Measurements from ENCODE around the gene RAB27A. TPM values are rescaled to one million over a fixed set of nuclear protein-coding genes. Genes with fewer than 3 reads are reported as not detected.
"Not testable (repeated sequence)": the region's sequence is repeated elsewhere in the genome, so short reads cannot be mapped to it uniquely, and the experiment has no call there.

The RAB27A gene
- total RNA-seq, 1 experiment from 2014 or later, result 36.0 TPM

- H3K27me3 Mint-ChIP-seq (ENCODE audit: insufficient read depth, unreplicated experiment), result no peaks in the 10 kb centered on the region
- BruUV-seq (replicated peaks), result no TSS peak
- no peaks in the 10 kb centered on the region for H3K36me3 Mint-ChIP-seq (ENCODE audit: insufficient read depth, unreplicated experiment)
- CTCF ChIA-PET, result no interaction called here
- H3K9me3 Mint-ChIP-seq (ENCODE audit: unreplicated experiment), result peaks cover 7% of the 10 kb centered on the region
- H3K4me1 Mint-ChIP-seq (ENCODE audit: insufficient read depth, unreplicated experiment), result peaks cover 31% of the 10 kb centered on the region
- POLR2A ChIA-PET, result interaction anchor here (0.6 kb wide), 2 partner anchors 11 to 63 kb away, joined by 3 read pairs; partner anchors contain the start of genes PIGB and PIGBOS1
- intact Hi-C loops (cut with micrococcal nuclease), result no loop called here
- DNase-seq (ENCODE audit: unreplicated experiment), result no peak
- no peak overlapping the region for H3K4me3 Mint-ChIP-seq (ENCODE audit: unreplicated experiment)
- H3K27ac Mint-ChIP-seq (ENCODE audit: low read depth, unreplicated experiment), result no peak overlapping the region
- TF ChIP-seq CTCF (IDR thresholded peaks at IDR 0.05; ENCODE audit: unreplicated experiment), result no peak
Measured at GRCh38 chr15:55256281-55257011, 33.2 kb downstream of the RAB27A start.

- intact Hi-C loops (cut with micrococcal nuclease), result no loop called here
- Mint-ChIP-seq H3K4me1 (ENCODE audit: insufficient read depth, unreplicated experiment) (peaks cover 38% of the 10 kb centered on the region), H3K4me3 (ENCODE audit: unreplicated experiment) (no peak overlapping the region), H3K9me3 (ENCODE audit: unreplicated experiment) (peaks cover 7% of the 10 kb centered on the region), H3K27ac (ENCODE audit: low read depth, unreplicated experiment) (peak overlapping the region; percentile 36), H3K27me3 (ENCODE audit: insufficient read depth, unreplicated experiment) (no peaks in the 10 kb centered on the region), H3K36me3 (ENCODE audit: insufficient read depth, unreplicated experiment) (no peaks in the 10 kb centered on the region)
- CTCF ChIA-PET, result interaction anchor here (0.8 kb wide), 1 partner anchor 24 kb away, joined by 3 read pairs; no protein-coding TSS in a partner anchor
- TF ChIP-seq CTCF (IDR thresholded peaks at IDR 0.05; ENCODE audit: unreplicated experiment), result no peak
- POLR2A ChIA-PET, result interaction anchor here (0.6 to 0.9 kb wide), 3 partner anchors 11 to 63 kb away, joined by 3 read pairs; partner anchors contain the start of genes PIGB and PIGBOS1
- DNase-seq (ENCODE audit: unreplicated experiment), result no peak
- no TSS peak for BruUV-seq (replicated peaks)
Measured at GRCh38 chr15:55255714-55256113, 33.9 kb downstream of the RAB27A start.

GRCh38 chr15:55254916-55255679, 34.5 kb downstream of the RAB27A start:
- H3K36me3 Mint-ChIP-seq (ENCODE audit: insufficient read depth, unreplicated experiment), result no peaks in the 10 kb centered on the region
- no peak for TF ChIP-seq CTCF (IDR thresholded peaks at IDR 0.05; ENCODE audit: unreplicated experiment)
- CTCF ChIA-PET, result interaction anchor here (0.8 to 0.9 kb wide), 2 partner anchors 23 to 38 kb away, joined by 3 read pairs; no protein-coding TSS in a partner anchor
- POLR2A ChIA-PET, result interaction anchor here (0.9 kb wide), 1 partner anchor 14 kb away, joined by 3 read pairs; no protein-coding TSS in a partner anchor
- H3K9me3 Mint-ChIP-seq (ENCODE audit: unreplicated experiment), result peaks cover 7% of the 10 kb centered on the region
- intact Hi-C loops (cut with micrococcal nuclease), result no loop called here
- no peaks in the 10 kb centered on the region for H3K27me3 Mint-ChIP-seq (ENCODE audit: insufficient read depth, unreplicated experiment)
- H3K4me1 Mint-ChIP-seq (ENCODE audit: insufficient read depth, unreplicated experiment), result peaks cover 42% of the 10 kb centered on the region
- peak overlapping the region; percentile 36 for H3K27ac Mint-ChIP-seq (ENCODE audit: low read depth, unreplicated experiment)
- BruUV-seq (replicated peaks), result no TSS peak
- DNase-seq (ENCODE audit: unreplicated experiment), result no peak
- H3K4me3 Mint-ChIP-seq (ENCODE audit: unreplicated experiment), result peak overlapping the region; percentile 5

GRCh38 chr15:55253580-55253979, 36.0 kb downstream of the RAB27A start:
- CTCF ChIA-PET, result interaction anchor here (0.5 to 1.0 kb wide), 5 partner anchors 8 to 42 kb away, joined by 3 to 5 read pairs (median 3); no protein-coding TSS in a partner anchor
- TF ChIP-seq CTCF (IDR thresholded peaks at IDR 0.05; ENCODE audit: unreplicated experiment), result no peak
- H3K9me3 Mint-ChIP-seq (ENCODE audit: unreplicated experiment), result peaks cover 7% of the 10 kb centered on the region
- no peaks in the 10 kb centered on the region for H3K36me3 Mint-ChIP-seq (ENCODE audit: insufficient read depth, unreplicated experiment)
- peaks cover 42% of the 10 kb centered on the region for H3K4me1 Mint-ChIP-seq (ENCODE audit: insufficient read depth, unreplicated experiment)
- no TSS peak for BruUV-seq (replicated peaks)
- intact Hi-C loops (cut with micrococcal nuclease), result no loop called here
- H3K4me3 Mint-ChIP-seq (ENCODE audit: unreplicated experiment), result peak overlapping the region; percentile 4
- POLR2A ChIA-PET, result interaction anchor here (0.6 to 3.8 kb wide), 5 partner anchors 16 to 66 kb away, joined by 3 to 34 read pairs (median 3); partner anchors contain the start of genes PIGB and PIGBOS1
- peak overlapping the region; percentile 77 for H3K27ac Mint-ChIP-seq (ENCODE audit: low read depth, unreplicated experiment)
- peak; percentile 69 for DNase-seq (ENCODE audit: unreplicated experiment)
- no peaks in the 10 kb centered on the region for H3K27me3 Mint-ChIP-seq (ENCODE audit: insufficient read depth, unreplicated experiment)

GRCh38 chr15:55252201-55252600, 37.4 kb downstream of the RAB27A start:
- intact Hi-C loops (cut with micrococcal nuclease); H3K9me3 Mint-ChIP-seq (ENCODE audit: unreplicated experiment); DNase-seq (ENCODE audit: unreplicated experiment); H3K36me3 Mint-ChIP-seq (ENCODE audit: insufficient read depth, unreplicated experiment); CTCF ChIA-PET; H3K4me3 Mint-ChIP-seq (ENCODE audit: unreplicated experiment); H3K27me3 Mint-ChIP-seq (ENCODE audit: insufficient read depth, unreplicated experiment); BruUV-seq (replicated peaks): not testable (repeated sequence)
- Mint-ChIP-seq H3K4me1 (ENCODE audit: insufficient read depth, unreplicated experiment) (peaks cover 51% of the 10 kb centered on the region), H3K27ac (ENCODE audit: low read depth, unreplicated experiment) (peak overlapping the region; percentile 92)
- POLR2A ChIA-PET, result interaction anchor here (0.9 to 4.3 kb wide), 5 partner anchors 27 to 67 kb away, joined by 3 to 34 read pairs (median 18); partner anchors contain the start of genes PIGB, PIGBOS1 and RAB27A
